ENCODE results near the gene GRIN2A.

GRIN2A gene

DNA sequence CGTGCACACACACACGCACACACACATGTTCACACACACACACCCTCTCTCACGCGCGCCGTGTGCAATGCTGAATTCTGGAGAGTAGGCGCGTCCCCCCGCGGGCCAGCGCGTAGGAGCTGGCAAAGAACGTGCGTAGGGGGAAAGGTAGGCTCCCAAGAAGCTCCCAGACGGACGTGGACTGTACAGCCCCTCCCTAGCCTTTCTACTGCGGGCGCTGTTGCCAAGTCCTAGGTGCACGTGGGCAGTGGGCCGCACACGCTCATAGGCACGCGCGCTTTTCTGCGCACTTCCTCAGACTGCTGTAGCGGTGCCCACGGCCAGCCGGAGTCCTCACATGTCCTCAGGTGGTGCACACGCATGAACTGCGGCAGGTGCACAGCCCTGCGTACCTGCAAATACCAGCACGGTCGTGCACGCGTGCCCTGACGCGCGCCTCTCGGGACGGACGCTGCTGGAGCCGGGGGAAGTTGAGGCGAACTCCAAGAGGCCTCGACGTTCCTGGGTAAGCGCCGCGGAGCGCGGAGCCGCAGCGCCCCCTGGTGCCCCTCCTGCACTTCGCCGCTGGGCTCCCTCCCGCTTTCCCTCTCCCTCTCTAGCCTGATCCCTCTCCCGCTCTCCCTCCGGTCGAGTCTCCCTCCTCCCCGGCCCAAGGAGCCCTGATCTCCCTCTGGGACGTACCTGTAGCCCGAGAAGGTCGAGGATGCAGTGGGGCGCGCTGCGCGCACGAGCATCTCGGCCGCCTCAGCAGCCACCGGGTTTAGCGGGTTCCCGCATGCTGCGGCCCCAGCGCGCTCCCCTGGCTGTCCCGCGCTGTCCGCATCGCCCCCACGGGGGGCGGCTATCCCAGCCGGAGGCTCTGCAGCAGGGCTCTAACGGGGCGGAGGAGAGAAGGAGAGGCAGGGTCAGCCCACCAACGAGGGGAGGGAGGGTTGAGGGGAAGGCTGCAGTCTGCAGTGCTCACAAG lies 749 bp downstream of the GRIN2A start:
- peak in 1 of 5 experiments; percentile 53 for DNase-seq

DNA sequence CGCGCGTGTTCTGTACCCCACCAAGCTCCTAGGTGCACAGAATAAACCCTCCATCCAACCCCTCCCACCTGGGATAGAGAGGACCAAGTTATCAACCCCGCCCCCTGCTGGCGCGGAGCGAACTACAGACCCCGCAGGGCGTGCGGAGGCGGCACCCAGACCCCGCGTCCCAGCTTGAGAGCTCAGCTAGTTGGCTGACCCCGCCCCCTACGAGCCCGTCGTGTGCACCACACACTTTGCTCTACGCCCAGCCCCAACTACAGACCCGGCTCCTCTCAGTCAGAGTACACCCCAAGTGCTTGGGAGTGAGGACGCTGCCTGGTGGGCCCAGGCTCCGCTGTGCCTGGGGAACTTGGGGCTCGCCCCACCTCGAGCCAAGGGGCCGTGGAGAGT lies 1.5 kb downstream of the GRIN2A start:
- DNase-seq, result peak in 1 of 5 experiments; percentile 22

GRCh38 chr16:10180042-10180770 lies 2.0 kb downstream of the GRIN2A start:
- DNase-seq, result no peak

GRCh38 chr16:10178526-10178925 lies 3.7 kb downstream of the GRIN2A start:
- DNase-seq, result no peak

DNA sequence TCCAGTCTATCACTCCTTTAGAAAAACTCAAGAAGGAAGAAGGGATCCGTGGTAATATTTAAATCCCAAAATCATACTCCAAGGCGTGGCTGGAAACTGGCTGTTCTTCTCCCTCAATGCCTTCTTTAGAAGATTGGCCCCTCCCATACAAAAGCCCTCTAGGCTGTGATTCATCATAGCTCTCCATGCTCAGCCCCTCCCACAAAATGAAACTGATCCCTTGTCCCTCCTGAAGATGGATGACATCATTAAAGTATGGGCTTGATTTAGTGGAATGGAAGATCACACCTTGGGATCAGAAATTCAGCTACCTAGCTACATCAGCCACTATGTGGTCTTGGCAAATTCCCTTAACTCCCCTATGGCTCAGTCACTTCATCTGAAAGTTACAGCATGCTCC lies 4.1 kb downstream of the GRIN2A start:
- no peak for DNase-seq

GRCh38 chr16:10172848-10173655 lies 9.2 kb downstream of the GRIN2A start:
- no peak for DNase-seq

- DNase-seq, result no peak
Measured at GRCh38 chr16:10171221-10171620, 11.0 kb downstream of the GRIN2A start.

- no peak for DNase-seq
Measured at GRCh38 chr16:10169904-10170410, 12.3 kb downstream of the GRIN2A start.

GRCh38 chr16:10169031-10169430 lies 13.2 kb downstream of the GRIN2A start:
- no peak for DNase-seq

DNA sequence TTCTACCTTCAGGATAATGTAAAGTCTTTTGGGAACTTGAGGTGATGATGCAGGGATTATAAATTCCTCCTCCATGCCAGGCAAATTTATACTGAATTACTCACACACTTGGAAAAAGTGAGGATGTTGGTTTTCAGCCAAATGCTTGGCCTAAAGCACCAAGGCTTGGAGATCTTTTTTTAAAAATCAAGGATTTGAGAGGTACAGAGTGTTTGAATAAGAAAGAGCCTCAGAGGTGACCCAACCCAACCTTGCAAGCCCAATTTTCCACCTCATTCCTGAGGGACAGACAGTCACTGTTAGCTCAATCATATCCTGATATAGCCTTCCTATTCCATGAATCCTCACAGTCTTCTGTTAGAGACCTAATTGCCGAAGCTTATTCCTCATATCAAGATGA lies 14.0 kb downstream of the GRIN2A start:
- DNase-seq, result no peak

DNA sequence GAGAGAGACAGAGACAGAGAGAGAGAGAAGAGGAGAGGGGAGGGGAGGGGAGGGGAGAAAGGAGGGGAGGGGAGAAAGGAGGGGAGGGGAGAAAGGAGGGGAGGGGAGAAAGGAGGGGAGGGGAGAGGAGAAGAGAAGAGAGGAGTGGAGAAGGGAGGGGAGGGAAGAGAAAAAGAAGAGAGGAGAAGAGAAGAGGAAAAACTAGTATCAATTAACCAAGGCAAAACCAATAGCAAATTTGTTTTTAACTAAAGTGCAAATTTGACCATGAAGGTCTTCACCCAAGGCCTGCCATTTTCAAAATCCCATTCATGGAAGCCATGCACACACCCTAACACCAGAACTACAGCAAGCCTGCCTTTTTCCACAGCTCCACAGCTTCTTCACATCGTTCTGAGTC lies 16.6 kb downstream of the GRIN2A start:
- no peak for DNase-seq

GRCh38 chr16:10162981-10163380 lies 19.2 kb downstream of the GRIN2A start:
- no peak for DNase-seq

DNA sequence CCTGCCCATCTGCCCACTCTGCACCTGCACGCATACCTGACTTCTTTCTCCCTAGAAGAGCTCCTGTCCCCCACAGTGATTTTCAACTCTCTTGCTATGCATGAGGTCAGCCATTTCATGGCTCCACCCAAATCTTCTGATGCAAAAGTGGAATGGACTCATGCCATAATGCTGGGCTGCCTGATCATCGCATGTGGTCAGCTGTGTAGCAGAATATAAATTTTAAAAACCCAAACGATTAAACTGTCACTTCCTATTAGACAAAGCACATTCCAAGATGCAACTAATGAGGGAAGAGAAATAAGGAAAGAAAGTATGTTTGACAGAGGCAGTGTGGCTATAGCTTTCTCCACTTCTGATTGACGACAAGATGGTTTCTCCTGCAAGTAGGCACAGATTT lies 26.1 kb downstream of the GRIN2A start:
- no peak for DNase-seq

DNA sequence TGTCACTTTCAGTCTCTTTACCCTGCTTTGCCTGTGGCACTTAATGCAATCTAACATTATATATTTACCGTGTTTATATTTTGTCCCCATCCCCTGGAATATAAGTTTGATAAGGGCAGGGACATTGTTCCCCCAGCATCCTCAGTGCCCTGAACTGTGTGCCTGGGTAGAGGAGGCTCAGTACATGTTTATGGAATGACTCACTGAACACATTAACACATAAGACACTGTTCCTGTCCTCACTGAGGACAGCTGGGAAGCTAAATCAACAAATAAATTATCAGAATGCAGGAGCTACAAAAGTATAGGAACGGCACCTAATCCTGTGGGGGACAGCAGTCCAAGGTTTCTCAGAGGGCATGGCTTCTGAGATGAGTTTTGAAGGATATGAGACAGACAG lies 27.8 kb downstream of the GRIN2A start:
- no peak for DNase-seq

- no peak for DNase-seq
Measured at GRCh38 chr16:10153985-10154384, 28.2 kb downstream of the GRIN2A start.

- DNase-seq, result no peak
Measured at GRCh38 chr16:10151718-10152117, 30.5 kb downstream of the GRIN2A start.

DNA sequence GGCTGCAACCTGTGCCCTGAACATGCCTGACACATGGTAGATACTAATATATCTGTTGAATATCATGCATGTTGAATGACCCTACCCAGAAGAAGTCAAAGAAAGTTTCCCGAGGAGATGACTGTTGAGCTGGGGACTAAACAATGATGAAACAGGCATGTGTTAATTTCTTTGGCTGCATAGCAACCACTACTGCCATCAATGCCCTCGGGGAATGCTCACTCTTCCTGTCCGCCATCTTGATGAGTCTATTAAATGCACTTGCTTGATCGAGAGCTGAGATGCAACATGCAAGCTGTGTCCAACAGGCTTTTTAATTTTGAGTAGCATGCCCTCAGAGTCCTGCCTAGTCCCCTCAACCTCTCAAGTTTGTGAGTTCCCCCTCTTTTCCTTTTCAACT lies 31.3 kb downstream of the GRIN2A start:
- DNase-seq, result no peak

DNA sequence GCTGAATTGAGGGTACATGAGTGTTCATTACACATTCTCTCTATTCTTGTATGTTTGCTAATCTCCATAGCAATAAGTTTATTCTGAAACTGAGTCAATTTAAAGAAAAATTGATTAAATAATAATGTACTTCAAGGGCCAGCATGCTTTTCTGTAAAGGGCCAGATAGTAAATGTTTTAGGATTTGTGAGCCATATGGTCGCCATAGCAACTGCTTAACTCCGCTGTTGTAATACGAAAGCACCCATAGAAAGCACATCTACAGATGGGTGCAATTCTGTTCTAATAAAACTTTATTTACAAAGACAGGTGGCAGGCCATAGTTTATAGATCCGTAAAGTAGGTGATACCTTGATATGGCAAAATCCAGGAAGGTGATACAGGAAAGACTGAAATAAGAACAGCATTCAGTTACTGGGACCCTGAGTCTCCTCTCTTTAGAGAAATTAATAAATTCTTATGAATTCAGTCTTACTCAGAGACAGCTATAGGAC lies 36.6 kb downstream of the GRIN2A start:
- DNase-seq, result no peak

DNA sequence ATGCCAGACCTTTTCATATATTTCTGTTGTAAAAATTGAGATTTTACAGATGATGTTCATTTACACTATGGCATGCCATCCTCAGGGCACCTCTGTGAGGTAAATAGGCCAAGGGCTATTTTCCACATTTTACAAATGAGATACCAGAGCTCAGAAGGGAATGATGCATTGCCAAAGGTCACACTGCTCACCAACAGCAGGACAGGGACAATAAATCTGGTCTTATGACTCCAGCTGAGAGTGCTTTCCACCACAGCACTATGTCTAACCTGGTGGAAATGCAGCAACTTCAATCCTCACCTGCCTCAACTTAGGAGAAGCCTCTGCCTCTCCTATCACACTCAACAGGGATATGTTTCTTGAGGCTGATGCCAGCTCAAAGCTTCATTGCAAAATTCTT lies 40.6 kb downstream of the GRIN2A start:
- no peak for DNase-seq

- no peak for DNase-seq
Measured at GRCh38 chr16:10138881-10139280, 43.3 kb downstream of the GRIN2A start.

GRCh38 chr16:10137341-10137740 lies 44.9 kb downstream of the GRIN2A start:
- DNase-seq, result no peak

DNA sequence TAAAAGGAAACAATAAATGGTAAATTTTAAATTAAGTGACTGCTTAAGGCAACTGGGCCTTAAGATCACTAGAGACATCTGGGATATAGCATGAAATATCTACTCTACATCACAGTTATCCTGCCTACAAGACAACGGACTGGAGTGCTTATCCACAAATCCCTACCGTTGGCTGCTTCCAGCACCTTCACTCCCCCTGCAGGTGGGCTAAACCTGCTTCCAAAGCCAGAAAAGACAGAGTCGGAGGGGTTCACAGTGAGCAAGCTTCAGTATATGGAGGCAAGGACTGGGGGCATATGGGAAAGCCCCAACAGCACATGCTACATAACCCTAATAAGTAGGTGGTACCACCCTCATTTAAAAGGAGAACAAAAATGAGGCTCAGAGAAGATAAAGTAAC lies 45.3 kb downstream of the GRIN2A start:
- no peak for DNase-seq

- no peak for DNase-seq
Measured at GRCh38 chr16:10130538-10130937, 51.7 kb downstream of the GRIN2A start.

All from T-helper 2 cell (primary cell).